Stimulated activated CD8-positive, alpha-beta memory T cell treated with anti-CD3 and anti-CD28 coated beads, Interleukin-4, amount 100 ng/mL, for 48 hours (primary cell): Measurements from ENCODE around the gene LMNB1.
A peak's percentile ranks its signal among the peaks of the same experiment; 100 is the strongest.
"Not testable (repeated sequence)": the region's sequence is repeated elsewhere in the genome, so short reads cannot be mapped to it uniquely, and the experiment has no call there.

ENCODE experiments used
- DNase-seq: peaks from one replicate; pipeline ENCODE4 v3.0.0-alpha.2; 2020

The LMNB1 gene, protein sequence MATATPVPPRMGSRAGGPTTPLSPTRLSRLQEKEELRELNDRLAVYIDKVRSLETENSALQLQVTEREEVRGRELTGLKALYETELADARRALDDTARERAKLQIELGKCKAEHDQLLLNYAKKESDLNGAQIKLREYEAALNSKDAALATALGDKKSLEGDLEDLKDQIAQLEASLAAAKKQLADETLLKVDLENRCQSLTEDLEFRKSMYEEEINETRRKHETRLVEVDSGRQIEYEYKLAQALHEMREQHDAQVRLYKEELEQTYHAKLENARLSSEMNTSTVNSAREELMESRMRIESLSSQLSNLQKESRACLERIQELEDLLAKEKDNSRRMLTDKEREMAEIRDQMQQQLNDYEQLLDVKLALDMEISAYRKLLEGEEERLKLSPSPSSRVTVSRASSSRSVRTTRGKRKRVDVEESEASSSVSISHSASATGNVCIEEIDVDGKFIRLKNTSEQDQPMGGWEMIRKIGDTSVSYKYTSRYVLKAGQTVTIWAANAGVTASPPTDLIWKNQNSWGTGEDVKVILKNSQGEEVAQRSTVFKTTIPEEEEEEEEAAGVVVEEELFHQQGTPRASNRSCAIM

DNA sequence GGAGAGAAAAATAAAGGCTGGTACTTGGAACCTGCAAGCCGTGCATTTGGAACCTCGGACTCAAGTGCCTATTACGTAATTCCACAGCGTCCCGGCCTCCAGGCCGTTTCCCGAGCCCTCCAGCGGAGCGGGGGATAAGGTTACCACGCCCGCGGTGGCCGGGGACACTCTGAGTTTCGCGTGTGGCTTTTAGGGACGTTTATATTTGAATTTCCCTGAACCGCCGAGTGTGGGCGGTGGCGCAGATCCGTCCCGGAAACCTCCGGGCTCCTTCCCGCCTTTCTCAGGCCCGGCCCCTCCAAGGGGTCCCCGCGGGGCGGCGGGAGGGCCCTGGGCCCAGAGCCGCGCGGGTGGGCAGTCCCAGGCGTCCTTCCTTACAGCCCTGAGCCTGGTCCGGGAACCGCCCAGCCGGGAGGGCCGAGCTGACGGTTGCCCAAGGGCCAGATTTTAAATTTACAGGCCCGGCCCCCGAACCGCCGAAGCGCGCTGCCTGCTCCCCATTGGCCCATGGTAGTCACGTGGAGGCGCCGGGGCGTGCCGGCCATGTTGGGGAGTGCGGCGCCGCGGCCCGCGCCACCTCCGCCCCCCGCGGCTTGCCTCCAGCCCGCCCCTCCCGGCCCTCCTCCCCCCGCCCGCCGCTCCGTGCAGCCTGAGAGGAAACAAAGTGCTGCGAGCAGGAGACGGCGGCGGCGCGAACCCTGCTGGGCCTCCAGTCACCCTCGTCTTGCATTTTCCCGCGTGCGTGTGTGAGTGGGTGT is at the start of gene LMNB1:
TSS of gene LMNB1 (plus strand) at position 638 of the 758 bp plus-strand sequence. CDS start 373 bp downstream, outside the sequence.
- peak; percentile 96 for DNase-seq

DNA sequence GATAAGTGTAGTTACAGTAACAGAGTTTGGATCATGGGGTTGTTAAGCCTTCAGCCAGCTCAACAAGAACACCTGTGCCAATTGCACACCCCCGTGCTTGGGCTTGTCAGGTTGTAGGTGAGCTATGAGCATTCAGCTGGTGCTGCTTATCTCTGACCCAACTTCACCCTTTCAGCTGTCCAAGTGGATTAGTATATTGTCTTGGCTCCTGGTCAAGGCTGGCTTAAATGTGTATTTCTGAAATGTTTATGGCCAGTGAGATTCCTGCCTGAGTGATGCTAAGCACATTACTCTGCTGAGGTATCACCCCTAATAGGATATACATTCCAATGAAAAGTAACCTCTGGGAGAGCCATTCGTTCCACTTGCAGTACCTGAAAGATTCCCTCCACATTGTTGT is 44.2 kb upstream of the LMNB1 start:
- no peak for DNase-seq

DNA sequence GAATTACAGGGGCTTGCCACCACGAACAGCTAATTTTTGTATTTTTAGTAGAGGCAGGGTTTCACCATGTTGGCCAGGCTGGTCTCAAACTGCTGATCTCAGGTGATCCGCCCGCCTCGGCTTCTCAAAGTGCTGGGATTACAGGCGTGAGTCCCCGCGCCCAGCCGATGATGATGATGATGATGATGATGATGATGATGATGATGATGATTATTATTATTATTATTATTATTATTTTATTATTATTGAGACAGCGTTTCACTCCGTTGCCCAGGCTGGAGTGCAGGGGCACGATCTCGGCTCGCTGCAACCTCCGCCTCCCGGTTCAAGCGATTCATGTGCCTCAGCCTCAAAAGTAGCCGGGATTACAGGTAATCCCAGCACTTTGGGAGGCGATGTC is 42.4 kb upstream of the LMNB1 start:
- DNase-seq: not testable (repeated sequence)

DNA sequence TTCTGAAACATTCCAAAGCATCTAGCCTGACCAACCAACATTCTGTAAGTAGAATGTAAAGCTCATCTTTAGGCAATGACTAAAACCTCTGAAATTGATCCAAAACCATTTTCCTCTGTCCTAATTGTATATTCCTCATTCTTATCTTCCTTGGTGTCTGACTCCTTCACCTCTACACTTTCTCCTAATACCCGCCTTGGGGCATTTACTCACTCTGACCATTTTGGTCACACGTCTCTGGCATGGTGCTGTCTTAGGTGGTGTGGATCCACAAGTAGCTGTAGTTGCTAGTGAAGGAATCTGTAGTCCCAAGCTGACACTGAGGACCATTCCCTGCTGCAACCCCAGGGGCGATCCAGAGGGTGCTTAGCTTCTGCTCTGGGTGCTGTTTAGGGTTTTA is 40.8 kb upstream of the LMNB1 start:
- no peak for DNase-seq

DNA sequence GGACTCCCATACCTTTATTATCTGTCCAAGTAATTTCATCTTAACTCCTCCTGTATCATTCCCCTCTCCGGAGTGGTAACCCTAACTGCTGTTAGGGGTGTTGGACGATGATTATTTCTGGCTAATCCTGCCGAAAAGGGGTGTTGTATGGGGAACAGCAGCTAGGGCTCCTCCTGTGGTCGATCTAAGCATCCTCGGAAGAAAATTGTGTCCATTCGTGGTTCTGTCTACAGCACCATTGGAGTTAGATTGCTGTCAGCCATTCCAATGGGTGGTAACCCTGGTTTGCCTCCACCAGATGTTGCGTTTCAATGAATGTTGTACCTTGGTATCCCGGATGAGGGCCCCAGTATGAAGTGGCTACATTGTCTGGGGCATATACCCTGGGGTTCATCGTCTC is 35.6 kb upstream of the LMNB1 start:
- no peak for DNase-seq

DNA sequence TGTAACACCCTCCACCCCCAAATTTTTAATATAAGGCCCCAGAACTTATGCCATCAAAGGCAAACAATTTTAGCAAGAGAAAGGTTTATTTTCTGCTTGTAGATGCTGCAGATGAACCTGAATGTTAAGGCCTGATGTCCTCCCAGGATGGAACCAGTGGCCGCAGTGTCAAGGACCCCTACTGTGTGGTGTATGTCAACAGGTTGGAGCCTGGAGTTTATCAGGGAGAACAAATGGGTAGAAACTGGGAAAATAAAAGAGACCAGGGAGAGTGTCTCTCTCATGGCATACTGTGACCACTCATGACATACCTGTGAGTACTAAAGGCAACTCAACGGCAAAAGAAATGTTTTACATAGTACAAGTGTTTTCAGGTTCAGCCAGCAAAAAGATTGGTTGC is 34.5 kb upstream of the LMNB1 start:
- no peak for DNase-seq

DNA sequence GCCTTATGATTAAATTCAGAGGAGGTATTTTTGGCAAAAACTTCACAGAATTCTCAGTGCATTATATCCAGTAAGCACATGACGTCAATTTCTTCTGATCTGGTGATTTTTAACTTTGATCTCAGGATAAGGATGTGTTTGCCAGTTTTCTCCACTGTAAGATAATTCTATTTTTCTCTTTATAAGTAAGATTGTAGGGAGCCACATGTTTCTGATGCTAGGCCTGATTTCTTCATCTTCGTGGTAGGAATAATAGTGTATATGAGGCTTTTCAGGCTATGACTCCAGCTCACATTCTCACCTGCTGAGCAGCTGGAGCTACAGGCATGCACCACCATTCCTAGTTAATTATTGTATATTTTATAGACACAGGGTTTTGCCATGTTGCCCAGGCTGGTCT is 32.1 kb upstream of the LMNB1 start:
- no peak for DNase-seq

DNA sequence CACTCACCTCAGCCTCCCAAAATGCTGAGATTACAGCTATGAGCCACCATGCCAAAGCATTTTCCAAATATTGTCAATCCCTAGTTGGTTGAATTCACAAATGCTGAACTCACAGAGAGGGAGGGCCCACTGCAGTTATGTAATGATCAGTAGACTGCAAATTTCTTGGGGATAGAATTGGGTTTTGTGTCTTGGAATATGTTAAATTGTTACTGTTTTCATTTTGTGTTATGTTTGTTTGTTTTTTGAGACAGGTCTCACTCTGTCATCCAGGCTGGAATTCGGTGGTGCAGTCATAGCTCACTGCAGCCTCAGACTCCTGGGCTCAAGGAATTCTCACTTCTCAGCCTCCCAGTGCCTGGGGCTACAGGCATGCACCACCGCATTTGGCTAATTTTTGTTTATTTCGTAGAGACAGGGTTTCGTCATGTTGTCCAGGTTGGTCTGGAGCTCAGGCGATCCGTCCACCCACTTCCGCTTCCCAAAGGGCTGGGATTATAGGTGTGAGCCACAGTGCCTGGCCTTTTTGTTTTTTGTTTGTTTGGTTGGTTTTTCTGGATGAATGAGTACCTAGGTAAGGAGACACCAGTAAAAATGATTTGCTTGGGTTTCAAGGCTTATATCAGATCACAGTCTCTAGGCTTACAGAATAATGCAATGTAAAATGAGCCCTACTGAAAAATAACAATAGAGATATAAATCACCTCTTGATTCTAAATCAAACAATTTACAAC is 31.5 kb upstream of the LMNB1 start:
- DNase-seq: no peak

DNA sequence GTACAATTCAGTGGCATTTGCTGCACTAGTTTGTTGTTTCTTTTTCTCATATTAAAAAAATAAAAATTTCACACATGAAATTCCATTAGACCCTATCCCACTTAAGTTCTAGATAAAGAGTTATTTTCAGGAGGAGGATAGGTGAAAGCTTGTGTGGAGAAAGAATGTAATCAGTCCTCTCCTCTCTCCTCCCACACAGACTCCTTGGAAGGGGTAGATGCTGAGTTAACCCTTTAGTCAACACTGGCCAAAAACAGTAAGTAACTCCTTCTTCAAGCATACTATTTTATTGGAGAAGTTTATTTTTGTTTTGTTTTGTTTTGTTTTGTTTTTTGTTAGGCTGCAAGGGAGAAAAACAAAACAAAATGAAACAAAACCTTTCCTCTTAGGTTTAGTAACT is 30.6 kb upstream of the LMNB1 start:
- no peak for DNase-seq

DNA sequence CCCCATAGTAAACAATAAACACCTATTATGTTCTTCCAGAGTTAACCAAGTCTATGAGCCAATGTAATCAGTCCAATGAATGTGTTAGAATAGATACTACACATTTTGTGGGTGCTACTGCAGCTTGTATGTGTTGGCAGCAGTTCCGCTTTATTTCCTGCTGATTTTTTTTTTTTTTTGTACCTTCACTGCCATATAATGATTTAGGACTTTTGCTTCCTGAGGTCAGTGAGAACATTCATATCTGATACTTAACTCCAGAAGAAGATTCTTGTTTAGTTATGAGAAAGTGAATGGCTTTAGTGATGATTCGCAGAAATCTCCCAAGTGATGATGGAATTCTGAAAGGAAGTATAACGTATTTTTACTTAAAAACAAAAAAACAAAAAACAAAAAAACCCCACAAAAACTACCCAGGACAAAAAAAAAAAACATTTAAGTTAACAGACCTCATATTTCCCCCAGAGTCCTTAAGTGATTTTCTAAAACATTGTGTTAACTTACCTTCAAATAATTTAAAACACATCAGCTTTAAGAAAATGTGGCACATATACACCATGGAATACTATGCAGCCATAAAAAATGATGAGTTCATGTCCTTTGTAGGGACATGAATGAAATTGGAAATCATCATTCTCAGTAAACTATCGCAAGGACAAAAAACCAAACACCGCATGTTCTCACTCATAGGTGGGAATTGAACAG is 24.7 kb upstream of the LMNB1 start:
- no peak for DNase-seq

DNA sequence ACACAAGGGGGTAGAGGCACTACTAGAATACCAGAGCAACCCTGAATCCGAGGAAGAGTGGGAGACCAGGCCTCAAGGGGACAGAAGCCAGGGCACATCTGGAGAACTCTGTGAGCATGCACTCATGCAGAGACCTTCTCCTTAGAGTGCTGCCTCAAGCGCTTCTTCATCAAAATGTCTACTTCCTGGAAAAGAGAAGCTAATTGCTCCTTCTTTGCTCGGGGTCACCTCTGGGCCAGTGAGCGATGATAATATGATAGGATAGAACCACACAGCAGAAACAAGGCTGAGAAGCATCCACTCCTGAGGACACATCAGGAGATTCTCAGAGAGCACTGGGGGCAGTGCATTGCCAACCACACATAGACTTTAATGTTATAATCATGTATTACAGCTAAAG is 23.7 kb upstream of the LMNB1 start:
- peak; percentile 17 for DNase-seq

DNA sequence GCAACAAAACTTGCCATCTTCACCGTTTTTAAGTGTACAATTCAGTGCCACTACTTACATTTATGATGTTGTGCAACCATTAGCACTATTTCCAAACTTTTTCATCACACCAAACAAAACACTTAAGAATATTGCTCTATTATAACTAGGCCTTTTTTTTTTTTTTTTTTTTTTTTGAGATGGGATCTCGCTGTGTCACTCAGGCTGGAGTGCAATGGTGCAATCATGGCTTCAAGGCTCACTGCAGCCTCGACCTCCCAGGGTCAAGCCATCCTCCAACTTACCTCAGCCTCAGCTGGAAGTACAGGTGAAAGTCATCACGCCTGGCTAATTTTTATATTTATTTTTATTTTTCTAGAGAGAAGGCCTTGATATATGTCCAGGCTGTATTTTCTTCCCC is 22.3 kb upstream of the LMNB1 start:
- DNase-seq: no peak

DNA sequence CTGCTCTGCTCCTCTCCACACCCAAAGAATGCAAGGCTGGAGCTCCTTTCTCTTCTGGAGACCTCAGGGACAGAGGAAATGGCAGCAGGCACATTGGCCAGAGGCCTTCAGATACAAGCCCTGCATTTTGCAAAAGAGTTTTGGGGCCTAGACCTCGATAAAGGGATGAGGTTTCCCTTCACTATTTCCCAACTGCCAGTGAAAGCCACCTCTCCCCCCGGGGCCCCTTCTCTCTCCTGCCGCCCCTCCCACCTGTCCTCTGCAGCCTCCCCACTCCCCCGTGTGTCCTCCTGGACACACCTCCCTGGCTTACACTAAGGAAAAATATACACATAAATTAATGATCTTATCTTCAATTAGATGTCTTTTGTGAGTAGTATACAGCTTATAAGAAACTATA is 21.3 kb upstream of the LMNB1 start:
- DNase-seq: no peak

DNA sequence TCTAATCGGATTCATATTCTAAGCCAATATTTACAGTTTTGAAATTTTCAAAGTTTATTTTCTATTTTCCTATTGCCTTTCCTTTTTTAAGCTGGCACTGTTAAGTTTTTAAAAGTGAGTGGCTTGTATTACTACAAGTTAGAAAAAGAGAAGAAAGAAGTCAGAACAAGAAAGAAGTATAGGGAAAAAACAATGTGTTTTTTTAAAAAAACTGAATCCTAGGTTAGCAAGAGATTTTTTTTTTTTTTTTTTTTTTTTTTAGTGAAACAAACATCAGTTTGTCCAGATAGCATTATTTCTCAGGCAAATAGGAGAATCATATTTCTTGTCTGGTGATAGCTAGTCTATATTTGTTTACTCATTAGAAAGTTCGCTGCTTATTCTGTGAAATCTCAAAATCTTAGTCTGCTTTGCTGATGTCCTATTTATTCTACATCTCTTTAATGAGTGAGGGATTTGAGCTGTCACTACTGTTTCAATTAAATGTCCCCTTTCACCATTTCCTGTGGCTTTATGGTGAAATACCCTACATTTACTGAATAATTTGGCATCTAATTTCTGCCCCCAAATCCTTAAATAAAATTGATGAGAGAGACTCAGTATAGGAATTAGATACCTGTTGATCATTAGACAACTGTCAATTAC is 19.1 kb upstream of the LMNB1 start:
- DNase-seq: no peak

DNA sequence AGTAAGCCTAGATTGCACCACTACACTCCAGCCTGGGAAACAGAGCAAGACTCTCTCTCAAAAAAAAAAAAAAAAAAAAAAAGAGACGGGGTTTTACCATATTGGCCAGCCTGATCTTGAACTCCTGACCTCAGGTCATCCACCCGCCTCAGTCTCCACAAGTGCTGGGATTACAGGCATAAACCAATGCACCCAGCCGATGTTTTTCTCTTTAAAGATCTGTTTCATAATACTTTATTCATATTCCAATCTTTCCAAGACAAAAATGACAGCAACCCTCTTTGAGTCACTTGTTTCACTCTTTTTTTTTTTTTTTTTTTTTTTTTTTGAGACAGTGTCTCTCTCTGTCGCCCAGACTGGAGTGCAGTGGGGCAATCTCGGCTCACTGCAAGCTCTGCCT is 13.6 kb upstream of the LMNB1 start:
- DNase-seq: peak; percentile 25

DNA sequence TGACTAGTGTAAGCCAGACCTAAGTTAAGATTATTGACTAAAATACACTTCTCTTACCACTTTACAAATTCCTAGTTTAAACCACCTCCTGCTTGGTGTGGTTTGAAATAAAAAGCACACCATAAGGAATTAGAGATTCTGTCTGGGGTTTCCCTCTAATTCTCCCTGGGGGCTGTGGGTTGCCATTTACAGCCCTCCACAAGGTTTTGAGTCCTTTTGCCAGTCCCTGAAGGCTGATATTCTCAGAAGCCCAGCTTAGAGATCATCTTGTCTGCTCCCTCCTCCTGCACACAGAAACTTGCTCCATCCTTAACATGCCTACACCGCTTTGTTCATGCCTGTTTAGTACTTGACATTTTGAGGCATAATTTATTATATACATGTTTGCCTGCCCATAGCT is 7.2 kb upstream of the LMNB1 start:
- DNase-seq: peak; percentile 17

DNA sequence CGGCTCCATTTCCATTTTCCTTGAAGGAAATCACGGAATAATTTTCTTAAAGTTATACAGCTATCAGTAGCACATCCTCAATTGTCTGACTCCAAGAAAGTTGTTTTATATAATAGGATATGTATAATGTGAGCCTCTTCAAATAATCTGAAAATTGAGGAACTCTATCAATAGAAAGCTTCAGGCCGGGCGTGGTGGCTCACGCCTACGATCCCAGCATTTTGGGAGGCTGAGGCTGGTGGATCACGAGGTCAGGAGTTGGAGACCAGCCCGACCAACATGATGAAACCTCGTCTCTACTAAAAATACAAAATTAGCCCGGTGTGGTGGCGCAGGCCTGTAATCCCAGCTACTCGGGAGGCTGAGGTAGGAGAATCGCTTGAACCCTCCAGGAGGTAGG is 3.4 kb upstream of the LMNB1 start:
- DNase-seq: peak; percentile 10

DNA sequence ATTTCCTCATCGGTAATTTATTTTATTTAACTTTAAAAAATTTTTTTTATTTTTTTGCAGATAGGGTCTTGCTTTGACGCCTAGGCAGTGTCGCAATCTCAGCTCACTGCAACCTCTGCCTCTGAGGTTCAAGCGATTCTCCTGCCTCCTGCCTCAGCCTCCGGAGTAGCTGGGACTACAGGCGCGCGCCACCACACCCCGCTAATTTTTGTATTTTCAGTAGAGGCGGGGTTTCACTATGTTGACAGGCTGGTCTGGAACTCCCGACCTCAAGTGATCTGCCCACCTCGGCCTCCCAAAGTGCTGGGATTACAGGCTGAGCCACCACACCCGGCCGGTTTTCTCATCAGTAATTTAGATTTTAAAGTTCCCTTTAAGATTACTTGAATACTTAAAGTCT is 2.3 kb upstream of the LMNB1 start:
- DNase-seq: not testable (repeated sequence)

DNA sequence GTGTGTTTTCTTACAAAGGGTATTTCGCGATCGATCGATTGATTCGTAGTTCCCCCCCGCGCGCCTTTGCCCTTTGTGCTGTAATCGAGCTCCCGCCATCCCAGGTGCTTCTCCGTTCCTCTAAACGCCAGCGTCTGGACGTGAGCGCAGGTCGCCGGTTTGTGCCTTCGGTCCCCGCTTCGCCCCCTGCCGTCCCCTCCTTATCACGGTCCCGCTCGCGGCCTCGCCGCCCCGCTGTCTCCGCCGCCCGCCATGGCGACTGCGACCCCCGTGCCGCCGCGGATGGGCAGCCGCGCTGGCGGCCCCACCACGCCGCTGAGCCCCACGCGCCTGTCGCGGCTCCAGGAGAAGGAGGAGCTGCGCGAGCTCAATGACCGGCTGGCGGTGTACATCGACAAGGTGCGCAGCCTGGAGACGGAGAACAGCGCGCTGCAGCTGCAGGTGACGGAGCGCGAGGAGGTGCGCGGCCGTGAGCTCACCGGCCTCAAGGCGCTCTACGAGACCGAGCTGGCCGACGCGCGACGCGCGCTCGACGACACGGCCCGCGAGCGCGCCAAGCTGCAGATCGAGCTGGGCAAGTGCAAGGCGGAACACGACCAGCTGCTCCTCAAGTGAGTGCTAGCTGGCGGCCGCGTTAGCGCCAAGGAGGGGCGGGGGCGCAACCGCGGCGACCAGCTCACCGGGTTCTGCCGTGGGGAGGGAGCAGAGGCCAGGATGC is 480 bp downstream of the LMNB1 start:
- DNase-seq: peak; percentile 66

DNA sequence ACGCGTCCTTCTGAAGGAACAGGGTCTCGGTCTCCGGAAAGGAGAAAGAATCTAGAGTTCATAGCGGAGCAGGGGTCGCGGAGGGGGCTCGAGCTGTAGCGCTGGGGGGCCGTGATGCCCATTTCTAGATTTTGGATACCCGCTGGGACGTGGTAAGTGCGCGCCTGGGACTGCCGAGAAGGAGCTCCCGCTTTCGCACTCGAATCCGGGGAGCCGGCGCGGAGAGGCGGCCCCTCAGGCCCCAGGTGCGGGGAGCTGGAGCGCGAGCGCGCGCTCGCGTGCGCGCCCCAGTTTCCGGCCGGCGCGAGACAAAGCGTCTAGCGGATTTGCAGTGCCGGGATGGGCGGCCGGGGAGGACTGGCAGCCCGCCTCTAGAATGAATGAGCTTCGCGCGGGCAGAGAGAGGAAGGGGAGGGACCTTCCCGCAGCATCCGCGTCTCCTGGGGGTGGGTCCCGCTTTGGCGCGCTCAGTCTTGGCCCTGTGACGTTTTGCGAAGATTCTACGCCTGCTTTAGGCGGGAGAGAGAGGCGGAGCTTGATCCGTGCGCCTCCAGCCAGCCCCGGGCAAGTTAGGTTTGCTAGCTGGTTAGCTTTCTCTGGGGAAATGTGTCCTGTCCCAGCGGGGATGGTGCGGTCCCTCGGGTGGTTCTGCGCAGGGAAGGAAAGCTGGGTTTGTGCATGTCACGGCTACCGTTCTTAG is 1.2 kb downstream of the LMNB1 start:
- DNase-seq: peak; percentile 95
